SK-N-SH (cell line): ENCODE data around the gene LAMC2.

Experiments
- EP300 ChIP-seq, 2 experiments: IDR thresholded peaks; 2 replicates each; pipeline versions ENCODE4 v1.4.0 to v1.6.1; 2012; ENCODE audit warnings: borderline replicate concordance in 1 of 2, low read depth in 1 of 2, low read length in 1 of 2
- REST ChIP-seq: IDR thresholded peaks from 2 replicates; pipeline ENCODE4 v1.6.1; 2012; ENCODE audit warnings: mild to moderate bottlenecking, low read depth, low read length, moderate library complexity
- USF1 ChIP-seq: IDR thresholded peaks from 2 replicates; pipeline ENCODE4 v1.4.0; 2012; ENCODE audit warnings: low read depth, borderline replicate concordance

- no peak for TF ChIP-seq USF1
- no peak for TF ChIP-seq REST
- TF ChIP-seq EP300 (IDR thresholded peaks at IDR 0.05; ENCODE audit: borderline replicate concordance in 1 of 2, low read depth in 1 of 2, low read length in 1 of 2) = no peak
Observed at GRCh38 chr1:183168308-183168707, 17.8 kb upstream of the LAMC2 start.
